Stimulated activated effector memory CD8-positive, alpha-beta T cell treated with anti-CD3 and anti-CD28 coated beads, Interleukin-12 subunit alpha, Interleukin-12 subunit beta, amount 100 ng/mL, for 72 hours (primary cell): Measurements from ENCODE around the gene MYH7B.
A peak's percentile ranks its signal among the peaks of the same experiment; 100 is the strongest.

Experiments used
- ATAC-seq: fragments of 150-1000 bp; cut with Tn5 transposase; 2 replicates; pipeline ENCODE4 v1.10.0; 2021
- DNase-seq, 2 donors: peaks; one replicate each; pipeline ENCODE4 v3.0.0; 2021 to 2022; ENCODE audit warnings: low spot score in 2 of 2
- H3K27ac Mint-ChIP-seq: one replicate; pipeline ENCODE4 v1.8.0; 2022; ENCODE audit warnings: mild to moderate bottlenecking, mixed read lengths
- H3K36me3 Mint-ChIP-seq: one replicate; pipeline ENCODE4 v1.8.0; 2022; ENCODE audit warnings: mild to moderate bottlenecking, mixed read lengths
- H3K4me1 Mint-ChIP-seq: one replicate; pipeline ENCODE4 v1.8.0; 2022; ENCODE audit warnings: mixed read lengths
- H3K4me3 Mint-ChIP-seq: one replicate; pipeline ENCODE4 v1.8.0; 2022; ENCODE audit warnings: mild to moderate bottlenecking, mixed read lengths
- H3K9me3 Mint-ChIP-seq: one replicate; pipeline ENCODE4 v1.8.0; 2022; ENCODE audit warnings: mixed read lengths

MYH7B gene

DNA sequence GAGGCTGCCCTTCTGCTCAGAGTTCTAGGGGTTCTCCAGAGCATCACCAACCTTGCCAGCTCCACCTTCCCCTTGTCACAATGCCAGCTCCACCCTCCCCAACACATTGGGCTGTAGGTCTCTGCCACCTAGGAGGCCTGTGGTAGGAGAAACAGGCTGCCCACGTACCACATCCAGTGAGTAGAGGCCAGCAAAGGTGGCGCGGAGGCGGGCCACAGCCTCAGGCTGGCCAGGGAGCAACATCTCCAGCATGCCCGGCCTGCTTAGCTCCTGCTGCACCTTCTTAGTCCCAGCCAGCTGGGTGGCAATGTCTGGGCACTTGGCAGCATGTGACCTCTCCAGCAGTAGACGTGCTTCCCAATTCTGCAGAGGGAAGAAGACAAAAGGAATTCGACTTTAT, 23.9 kb upstream of the MYH7B start:
- Mint-ChIP-seq H3K36me3 (peaks cover 41% of the 10 kb centered on the region), H3K9me3 (no peaks in the 10 kb centered on the region), H3K27ac (no peak overlapping the region), H3K4me3 (no peak overlapping the region), H3K4me1 (no peaks in the 10 kb centered on the region)
- DNase-seq, result no peak
- ATAC-seq, result no peak

DNA sequence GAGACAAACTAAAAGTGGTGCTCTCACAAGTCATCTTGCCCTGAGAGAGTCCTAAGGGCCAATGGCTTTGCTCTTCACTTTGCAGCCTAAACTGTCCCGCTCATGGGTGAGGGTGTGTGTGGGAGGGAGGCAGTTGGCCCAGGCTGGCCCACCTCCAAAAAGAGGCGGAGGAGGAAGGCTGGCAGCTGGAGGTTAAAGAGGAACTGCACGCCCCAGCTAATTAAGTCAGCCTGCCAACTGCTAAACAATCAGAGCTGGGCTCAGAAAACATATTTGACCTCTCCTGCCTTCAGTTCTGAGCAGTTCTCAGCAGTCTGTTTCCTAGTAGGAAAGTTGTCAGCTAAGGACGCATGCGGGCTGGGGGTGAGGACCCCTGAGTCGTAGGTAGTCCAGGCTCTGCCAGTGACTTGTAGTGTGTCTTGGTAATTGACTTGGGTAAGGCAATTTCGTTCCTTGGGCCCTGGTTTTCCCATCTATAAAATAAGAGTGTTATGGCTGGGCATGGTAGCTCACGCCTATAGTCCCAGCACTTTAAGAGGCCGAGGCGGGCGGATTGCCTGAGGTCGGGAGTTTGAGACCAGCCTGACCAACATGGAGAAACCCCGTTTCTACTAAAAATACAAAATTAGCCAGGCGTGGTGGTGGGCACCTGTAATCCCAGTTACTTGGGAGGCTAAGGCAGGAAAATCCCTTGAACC, 17.1 kb upstream of the MYH7B start:
- DNase-seq (no peak), ATAC-seq (no peak)
- H3K4me1 Mint-ChIP-seq, result no peaks in the 10 kb centered on the region
- H3K9me3 Mint-ChIP-seq, result no peaks in the 10 kb centered on the region
- H3K27ac Mint-ChIP-seq, result peak overlapping the region; percentile 5
- H3K36me3 Mint-ChIP-seq, result peaks cover 67% of the 10 kb centered on the region
- H3K4me3 Mint-ChIP-seq, result no peak overlapping the region

DNA sequence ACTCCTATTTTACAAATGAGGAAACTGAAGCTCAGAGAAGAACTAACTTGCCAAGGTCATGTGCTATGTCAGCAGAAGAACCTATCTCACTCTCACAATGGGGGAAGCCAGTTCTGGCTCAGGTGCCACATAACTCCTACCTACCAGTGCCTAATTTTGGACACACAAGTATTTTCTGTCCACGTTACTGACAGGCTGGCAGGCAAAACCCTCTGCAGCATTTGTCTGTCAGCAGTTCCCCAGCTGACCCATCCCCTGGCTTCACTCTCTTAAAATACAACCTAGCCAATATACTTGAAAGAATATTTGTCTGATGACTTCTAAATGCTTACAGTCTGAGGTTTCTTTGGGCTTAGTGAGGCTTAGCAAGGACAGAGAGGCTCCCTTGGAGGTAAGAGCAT, 15.6 kb upstream of the MYH7B start:
- Mint-ChIP-seq H3K4me3 (no peak overlapping the region), H3K27ac (no peak overlapping the region), H3K9me3 (no peaks in the 10 kb centered on the region), H3K36me3 (peaks cover 72% of the 10 kb centered on the region), H3K4me1 (no peaks in the 10 kb centered on the region)
- DNase-seq (no peak), ATAC-seq (no peak)

DNA sequence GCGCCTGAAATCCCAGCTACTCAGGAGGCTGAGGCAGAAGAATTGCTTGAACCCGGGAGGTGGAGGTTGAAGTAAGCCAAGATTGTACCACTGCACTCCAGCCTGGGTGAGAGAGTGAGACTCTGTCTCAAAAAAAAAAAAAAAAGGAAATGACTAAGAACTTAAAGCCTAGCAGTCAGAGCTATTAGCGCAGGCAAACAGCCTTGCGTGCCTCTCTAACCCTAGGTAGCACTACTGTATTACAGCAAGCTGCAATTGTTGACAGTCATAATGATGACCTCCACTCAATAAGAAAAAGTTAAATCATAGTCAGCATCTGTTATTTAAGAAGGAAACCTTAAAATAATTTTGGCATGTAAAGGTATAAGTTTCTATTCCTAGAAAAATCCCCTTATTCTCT, 14.4 kb upstream of the MYH7B start:
- H3K4me3 Mint-ChIP-seq, result no peak overlapping the region
- ATAC-seq (no peak), DNase-seq (no peak)
- H3K27ac Mint-ChIP-seq, result no peak overlapping the region
- H3K36me3 Mint-ChIP-seq, result peaks cover 71% of the 10 kb centered on the region
- no peaks in the 10 kb centered on the region for H3K9me3 Mint-ChIP-seq
- no peaks in the 10 kb centered on the region for H3K4me1 Mint-ChIP-seq

GRCh38 chr20:34942301-34942700, 13.4 kb upstream of the MYH7B start:
- H3K9me3 Mint-ChIP-seq, result no peaks in the 10 kb centered on the region
- H3K36me3 Mint-ChIP-seq, result peaks cover 64% of the 10 kb centered on the region
- H3K4me1 Mint-ChIP-seq, result no peaks in the 10 kb centered on the region
- H3K4me3 Mint-ChIP-seq, result no peak overlapping the region
- no peak for ATAC-seq
- DNase-seq, result no peak
- H3K27ac Mint-ChIP-seq, result peak overlapping the region; percentile 37

DNA sequence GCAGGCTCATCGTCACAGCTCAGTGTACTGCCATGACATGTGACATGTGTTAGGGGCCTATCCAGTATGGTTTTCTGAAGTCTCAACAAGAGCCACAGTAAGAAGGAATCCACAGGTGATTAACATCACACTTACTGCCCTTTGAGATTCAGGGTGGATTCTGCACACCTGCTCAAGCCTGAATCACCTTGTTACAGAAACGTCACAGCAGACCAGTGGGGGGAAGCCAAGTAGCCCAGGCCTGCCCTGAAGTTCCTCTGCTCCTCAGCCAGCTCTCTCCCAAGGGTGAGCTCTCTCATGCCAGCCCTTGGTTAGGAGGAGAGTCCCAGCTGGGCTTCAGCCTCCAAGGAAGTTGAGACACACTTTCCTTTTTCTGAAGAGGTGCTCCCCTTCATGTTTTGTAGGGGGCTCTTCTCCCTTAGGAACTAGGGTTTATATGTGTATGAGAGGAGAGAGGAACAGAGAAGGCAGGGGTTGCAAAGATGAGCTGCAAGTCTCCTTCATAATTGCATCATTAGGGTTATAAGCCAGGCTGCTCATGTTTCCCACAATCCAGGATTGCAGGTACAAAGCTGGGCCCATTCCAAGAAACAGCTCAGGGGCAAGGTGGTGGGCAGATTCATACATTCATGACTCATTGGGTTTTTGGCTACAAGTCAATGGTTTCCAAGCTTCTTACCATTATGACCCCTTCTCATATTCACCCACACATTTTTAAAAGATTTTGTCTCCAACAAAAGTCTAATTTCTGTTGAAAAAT, 11.7 kb upstream of the MYH7B start:
- H3K4me1 Mint-ChIP-seq, result no peaks in the 10 kb centered on the region
- no peaks in the 10 kb centered on the region for H3K9me3 Mint-ChIP-seq
- no peak overlapping the region for H3K27ac Mint-ChIP-seq
- no peak for ATAC-seq
- no peak overlapping the region for H3K4me3 Mint-ChIP-seq
- peaks cover 67% of the 10 kb centered on the region for H3K36me3 Mint-ChIP-seq
- no peak for DNase-seq

DNA sequence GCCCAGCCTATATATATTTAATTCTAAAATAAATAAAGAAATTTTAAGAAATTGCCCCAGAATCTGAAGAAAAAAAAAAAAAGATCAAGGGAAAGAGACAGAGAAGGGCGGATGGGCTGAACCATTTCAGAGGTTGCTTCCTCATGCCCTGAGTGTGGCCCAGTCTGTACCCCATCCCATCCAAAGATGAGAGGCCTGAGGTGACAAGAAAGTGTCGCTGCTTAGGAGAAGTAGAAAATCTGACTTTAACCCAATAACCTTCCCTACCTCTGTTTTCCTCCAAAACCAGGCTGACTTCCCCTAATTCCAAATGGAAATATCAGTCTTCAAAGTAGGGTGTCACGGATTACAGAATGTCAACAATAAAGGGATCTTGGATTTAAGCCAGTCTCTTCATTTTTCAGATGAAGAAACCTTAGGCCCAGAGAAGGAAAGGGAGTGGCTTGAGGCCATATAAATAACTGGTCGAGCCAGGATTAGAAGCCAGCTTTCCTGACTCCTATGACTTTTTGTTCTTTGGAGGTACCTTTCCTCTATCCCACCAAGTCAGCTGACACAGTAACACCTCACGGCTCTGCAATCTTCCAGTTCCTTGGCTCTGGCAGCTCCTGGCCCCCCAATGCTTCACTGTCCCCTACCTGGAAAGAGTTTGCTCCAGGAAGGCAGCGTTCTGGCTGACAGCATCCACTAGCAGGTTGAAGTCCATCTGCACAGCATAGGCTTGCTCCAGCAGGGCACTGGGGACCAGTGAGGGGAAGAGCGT, 10.2 kb upstream of the MYH7B start:
- H3K9me3 Mint-ChIP-seq, result no peaks in the 10 kb centered on the region
- H3K36me3 Mint-ChIP-seq, result peaks cover 66% of the 10 kb centered on the region
- no peak overlapping the region for H3K27ac Mint-ChIP-seq
- no peak overlapping the region for H3K4me3 Mint-ChIP-seq
- H3K4me1 Mint-ChIP-seq, result no peaks in the 10 kb centered on the region
- DNase-seq, result no peak
- ATAC-seq, result no peak

DNA sequence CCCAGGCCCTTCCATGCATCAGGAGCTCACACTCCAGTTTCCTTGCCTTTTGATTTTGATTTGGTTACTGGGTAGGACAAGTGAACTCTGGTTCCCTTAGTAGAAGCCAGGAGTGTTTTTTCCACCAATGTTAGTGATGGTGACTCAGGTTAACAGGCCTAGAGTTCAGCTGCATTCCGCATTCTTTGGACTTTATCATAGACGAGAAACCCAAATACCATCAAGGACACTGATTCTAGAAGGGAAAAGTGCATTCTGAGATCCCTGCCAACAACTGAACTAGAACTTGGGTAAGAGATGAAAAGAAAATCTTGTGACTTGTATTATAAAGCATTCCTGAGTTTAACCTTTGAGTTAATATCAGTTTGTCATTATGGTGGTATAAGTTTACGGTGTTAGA, 9.0 kb upstream of the MYH7B start:
- Mint-ChIP-seq H3K27ac (no peak overlapping the region), H3K9me3 (no peaks in the 10 kb centered on the region), H3K4me1 (peaks cover 2% of the 10 kb centered on the region), H3K36me3 (peaks cover 60% of the 10 kb centered on the region), H3K4me3 (no peak overlapping the region)
- DNase-seq (no peak), ATAC-seq (no peak)

DNA sequence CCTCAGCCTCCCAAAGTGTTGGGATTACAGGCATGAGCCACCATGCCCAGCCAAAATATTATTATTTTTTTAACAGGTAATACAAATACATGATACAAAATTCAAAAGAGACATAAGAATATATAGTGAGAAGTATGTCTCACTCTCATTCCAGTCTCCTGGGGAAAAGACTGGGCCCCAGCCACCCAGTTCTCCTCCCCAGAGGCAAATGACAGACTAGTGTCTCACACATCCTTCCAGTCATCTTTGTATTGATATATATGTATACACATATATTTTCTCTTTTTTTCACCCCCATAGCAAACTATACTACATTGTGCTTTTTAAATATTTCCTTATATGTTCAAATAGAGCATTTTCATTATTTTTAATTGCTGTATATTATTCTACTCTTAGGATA, 8.3 kb upstream of the MYH7B start:
- no peak for ATAC-seq
- Mint-ChIP-seq H3K27ac (no peak overlapping the region), H3K36me3 (peaks cover 54% of the 10 kb centered on the region), H3K9me3 (no peaks in the 10 kb centered on the region), H3K4me1 (peaks cover 6% of the 10 kb centered on the region), H3K4me3 (no peak overlapping the region)
- no peak for DNase-seq

DNA sequence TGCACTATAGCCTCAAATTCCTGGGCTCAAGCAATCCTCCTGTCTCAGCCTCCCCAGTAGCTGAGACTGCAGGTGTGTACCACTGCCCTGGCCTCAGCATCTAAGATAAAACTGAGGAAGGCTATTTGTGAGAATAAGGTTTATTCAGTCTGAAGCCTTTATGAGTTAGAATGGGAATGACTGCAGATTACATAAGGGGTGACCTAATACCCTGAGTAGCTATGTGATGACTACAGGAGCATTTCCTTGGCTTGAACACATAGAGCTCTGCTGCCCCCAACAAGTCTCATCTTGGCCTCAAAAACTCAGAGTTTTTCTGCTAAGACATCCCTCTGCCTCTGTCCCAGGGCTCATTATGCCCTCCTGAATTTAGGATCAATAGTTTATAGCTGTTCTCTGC, 7.6 kb upstream of the MYH7B start:
- DNase-seq (no peak), ATAC-seq (peak; percentile 55)
- H3K9me3 Mint-ChIP-seq, result no peaks in the 10 kb centered on the region
- peaks cover 50% of the 10 kb centered on the region for H3K36me3 Mint-ChIP-seq
- H3K27ac Mint-ChIP-seq, result no peak overlapping the region
- H3K4me1 Mint-ChIP-seq, result peaks cover 6% of the 10 kb centered on the region
- H3K4me3 Mint-ChIP-seq, result no peak overlapping the region

GRCh38 chr20:34949120-34949519, 6.5 kb upstream of the MYH7B start:
- peaks cover 6% of the 10 kb centered on the region for H3K4me1 Mint-ChIP-seq
- ATAC-seq (no peak), DNase-seq (no peak)
- H3K9me3 Mint-ChIP-seq, result no peaks in the 10 kb centered on the region
- peaks cover 48% of the 10 kb centered on the region for H3K36me3 Mint-ChIP-seq
- H3K27ac Mint-ChIP-seq, result no peak overlapping the region
- H3K4me3 Mint-ChIP-seq, result no peak overlapping the region

GRCh38 chr20:34951252-34951651, 4.4 kb upstream of the MYH7B start:
- peaks cover 26% of the 10 kb centered on the region for H3K4me1 Mint-ChIP-seq
- H3K27ac Mint-ChIP-seq, result no peak overlapping the region
- peaks cover 40% of the 10 kb centered on the region for H3K36me3 Mint-ChIP-seq
- ATAC-seq (no peak), DNase-seq (no peak)
- no peaks in the 10 kb centered on the region for H3K9me3 Mint-ChIP-seq
- no peak overlapping the region for H3K4me3 Mint-ChIP-seq

GRCh38 chr20:34951652-34952051, 4.0 kb upstream of the MYH7B start:
- peaks cover 40% of the 10 kb centered on the region for H3K36me3 Mint-ChIP-seq
- no peak for ATAC-seq
- no peaks in the 10 kb centered on the region for H3K9me3 Mint-ChIP-seq
- no peak for DNase-seq
- no peak overlapping the region for H3K4me3 Mint-ChIP-seq
- H3K27ac Mint-ChIP-seq, result no peak overlapping the region
- H3K4me1 Mint-ChIP-seq, result peaks cover 30% of the 10 kb centered on the region

DNA sequence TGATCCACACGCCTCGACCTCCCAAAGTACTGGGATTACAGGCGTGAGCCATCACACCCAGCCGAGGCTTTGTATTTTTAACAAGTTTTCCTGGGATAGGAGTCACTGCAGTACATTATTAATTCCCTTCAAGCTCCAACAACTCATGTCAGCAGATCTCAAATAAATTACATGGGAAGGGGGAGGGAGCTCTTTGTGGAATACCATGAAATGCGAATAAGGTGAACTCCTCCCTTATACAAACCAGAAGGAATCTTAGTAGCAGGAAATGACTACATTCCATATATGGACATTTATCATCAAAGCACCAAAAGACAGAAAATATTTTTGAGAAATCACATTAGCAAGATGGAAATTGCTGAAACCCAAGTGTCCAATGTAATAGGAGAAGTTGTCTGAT, 3.0 kb upstream of the MYH7B start:
- DNase-seq (no peak), ATAC-seq (no peak)
- Mint-ChIP-seq H3K27ac (no peak overlapping the region), H3K4me3 (no peak overlapping the region), H3K9me3 (no peaks in the 10 kb centered on the region), H3K36me3 (peaks cover 35% of the 10 kb centered on the region), H3K4me1 (peaks cover 36% of the 10 kb centered on the region)

DNA sequence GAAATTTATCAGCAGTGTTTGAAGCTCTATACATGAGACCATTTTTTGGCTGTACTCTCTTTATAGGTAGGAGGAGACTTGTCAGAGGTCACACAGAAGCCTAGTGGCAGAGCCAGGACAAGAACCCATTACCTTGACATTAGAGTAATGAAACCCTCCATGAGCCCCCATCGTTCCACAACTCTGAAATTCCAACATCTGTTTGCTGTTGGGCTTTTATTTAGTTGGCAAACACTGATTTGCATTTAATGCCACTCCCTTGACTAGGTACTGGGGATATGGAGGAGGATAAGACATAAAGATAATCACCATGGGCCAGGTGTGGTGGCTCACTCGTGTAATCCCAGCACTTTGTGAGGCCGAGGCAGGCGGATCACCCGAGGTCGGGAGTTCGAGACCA, 1.7 kb upstream of the MYH7B start:
- DNase-seq, result no peak
- Mint-ChIP-seq H3K36me3 (peaks cover 27% of the 10 kb centered on the region), H3K4me1 (peaks cover 36% of the 10 kb centered on the region), H3K27ac (no peak overlapping the region), H3K9me3 (no peaks in the 10 kb centered on the region), H3K4me3 (peak overlapping the region; percentile 98)
- no peak for ATAC-seq

GRCh38 chr20:34954904-34955230, 801 bp upstream of the MYH7B start:
- Mint-ChIP-seq H3K4me1 (peaks cover 36% of the 10 kb centered on the region), H3K9me3 (no peaks in the 10 kb centered on the region), H3K4me3 (peak overlapping the region; percentile 98), H3K27ac (peak overlapping the region; percentile 99), H3K36me3 (peaks cover 19% of the 10 kb centered on the region)
- no peak for ATAC-seq
- DNase-seq, result peak in 1 of 2 donors; percentile 56
